ENCODE results near the gene LMNTD2. TPM values are rescaled to one million over a fixed set of nuclear protein-coding genes. Genes with fewer than 3 reads are reported as not detected.

LMNTD2 gene
- total RNA-seq, 1 donor from 2014 or later = 0.40 TPM

Small RNA genes within 50 kb of the gene (microRNA-seq; reads per million reads assigned to microRNA genes)
- 312 reads per million, percentile 72 among the genes with 10 or more reads in this experiment for gene MIR210

Other genes with a start within 250 kb of the LMNTD2 start
- gene IFITM1, start 246.7 kb downstream of the LMNTD2 start, total RNA-seq = 123 TPM
- 260 TPM for gene IFITM3, start 239.9 kb downstream of the LMNTD2 start, total RNA-seq
- 0.24 TPM for gene B4GALNT4, start 191.2 kb downstream of the LMNTD2 start, total RNA-seq
- gene PKP3, start 166.5 kb downstream of the LMNTD2 start, total RNA-seq = 0.83 TPM
- gene SIGIRR, start 145.7 kb downstream of the LMNTD2 start, total RNA-seq = 33.3 TPM
- 0.38 TPM for gene ANO9, start 118.7 kb downstream of the LMNTD2 start, total RNA-seq
- 24.9 TPM for gene PTDSS2, start 110.5 kb downstream of the LMNTD2 start, total RNA-seq
- 158 TPM for gene RNH1, start 53.5 kb downstream of the LMNTD2 start, total RNA-seq
- 75.9 TPM for gene HRAS, start 25.2 kb downstream of the LMNTD2 start, total RNA-seq
- gene LRRC56, start 23.2 kb downstream of the LMNTD2 start, total RNA-seq = 0.38 TPM
- gene RASSF7, start 232 bp upstream of the LMNTD2 start, total RNA-seq = 2.6 TPM
- gene PHRF1, start 15.7 kb upstream of the LMNTD2 start, total RNA-seq = 20.9 TPM
- gene IRF7, start 55.2 kb upstream of the LMNTD2 start, total RNA-seq = 9.7 TPM
- gene CDHR5, start 64.2 kb upstream of the LMNTD2 start, total RNA-seq = not detected
- not detected for gene SCT, start 66.4 kb upstream of the LMNTD2 start, total RNA-seq
- gene DRD4, start 76.5 kb upstream of the LMNTD2 start, total RNA-seq = 0.81 TPM
- gene DEAF1, start 134.5 kb upstream of the LMNTD2 start, total RNA-seq = 21.3 TPM
- 15.5 TPM for gene TMEM80, start 135.1 kb upstream of the LMNTD2 start, total RNA-seq
- gene EPS8L2, start 145.5 kb upstream of the LMNTD2 start, total RNA-seq = 2.3 TPM
- gene TALDO1, start 186.7 kb upstream of the LMNTD2 start, total RNA-seq = 92.4 TPM
- 38.7 TPM for gene GATD1, start 216.7 kb upstream of the LMNTD2 start, total RNA-seq
- gene CEND1, start 229.4 kb upstream of the LMNTD2 start, total RNA-seq = 0.65 TPM
- gene SLC25A22, start 237.5 kb upstream of the LMNTD2 start, total RNA-seq = 4.7 TPM
- 12.1 TPM for gene PIDD1, start 244.5 kb upstream of the LMNTD2 start, total RNA-seq
- gene RPLP2, start 249.2 kb upstream of the LMNTD2 start, total RNA-seq = 781 TPM

All from cardiac septum (tissue), 1 donor.